ENCODE results near the gene MPP7.
"Not testable (repeated sequence)": the region's sequence is repeated elsewhere in the genome, so short reads cannot be mapped to it uniquely, and the experiment has no call there.

MPP7 gene

DNA sequence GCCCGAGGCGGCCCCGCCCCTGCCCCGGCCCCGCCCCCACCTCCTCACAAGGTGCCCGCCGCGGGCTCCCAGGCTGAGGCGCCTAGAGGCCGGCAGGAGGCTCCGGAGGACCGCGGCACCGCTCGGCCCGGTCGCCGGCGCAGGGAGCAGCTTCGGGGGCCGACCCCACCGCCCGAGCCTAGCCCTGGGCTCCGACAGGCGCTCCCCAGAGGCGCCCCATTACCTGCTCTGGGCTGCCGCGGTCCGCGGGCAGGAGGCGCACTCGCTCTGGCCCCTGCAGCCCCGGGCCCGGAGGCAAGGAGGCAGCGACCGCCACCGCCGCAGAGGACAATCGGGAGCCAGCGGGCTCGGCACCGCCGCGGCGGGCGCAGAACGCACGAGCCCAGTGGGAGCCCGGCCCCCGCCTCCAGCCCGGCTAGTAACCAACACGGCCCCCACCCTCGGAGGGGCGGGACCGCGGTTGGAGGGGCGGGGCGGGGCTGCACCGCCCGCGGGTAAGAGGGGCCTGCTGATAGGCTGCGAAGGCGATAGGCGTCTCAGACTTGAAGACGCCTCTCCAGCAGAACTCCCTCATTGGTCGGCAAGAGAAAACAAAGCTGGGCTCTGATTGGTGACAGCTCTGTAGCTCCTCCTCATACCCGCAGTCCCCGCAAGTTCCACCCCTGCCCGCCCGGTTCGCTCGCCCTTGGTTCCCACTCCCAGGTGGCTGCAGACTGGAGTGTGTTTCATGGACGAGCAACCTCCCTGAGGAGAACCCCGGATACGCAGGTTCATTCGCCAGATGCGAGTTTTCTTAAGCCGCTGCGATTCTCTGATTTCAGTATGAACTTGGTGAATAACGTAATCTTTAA lies at the start of gene MPP7:
MPP7 (minus strand) TSS at position 427 of the 851 bp plus-strand sequence. CDS start 64,460 bp downstream, outside the sequence.
- DNase-seq: peak; percentile 96

DNA sequence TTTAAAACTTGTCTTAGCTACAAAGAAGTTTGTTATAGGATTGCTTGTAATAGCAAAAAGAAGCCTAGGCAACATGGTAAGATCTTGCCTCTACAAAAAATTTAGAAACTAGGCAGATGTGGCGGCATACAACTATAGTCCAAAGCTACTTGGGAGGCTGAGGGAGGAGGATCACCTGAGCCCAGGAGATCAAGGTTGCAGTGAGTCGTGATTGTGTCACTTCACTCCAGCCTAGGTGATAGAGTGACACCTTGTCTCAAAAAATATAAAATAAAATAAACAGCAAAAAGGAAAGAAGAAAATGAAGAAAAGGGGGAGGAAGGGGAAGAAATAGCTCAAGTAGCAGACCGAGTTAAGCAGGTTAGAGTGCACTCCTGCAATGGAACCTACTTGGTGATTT lies 47.0 kb upstream of the MPP7 start:
- no peak for DNase-seq

DNA sequence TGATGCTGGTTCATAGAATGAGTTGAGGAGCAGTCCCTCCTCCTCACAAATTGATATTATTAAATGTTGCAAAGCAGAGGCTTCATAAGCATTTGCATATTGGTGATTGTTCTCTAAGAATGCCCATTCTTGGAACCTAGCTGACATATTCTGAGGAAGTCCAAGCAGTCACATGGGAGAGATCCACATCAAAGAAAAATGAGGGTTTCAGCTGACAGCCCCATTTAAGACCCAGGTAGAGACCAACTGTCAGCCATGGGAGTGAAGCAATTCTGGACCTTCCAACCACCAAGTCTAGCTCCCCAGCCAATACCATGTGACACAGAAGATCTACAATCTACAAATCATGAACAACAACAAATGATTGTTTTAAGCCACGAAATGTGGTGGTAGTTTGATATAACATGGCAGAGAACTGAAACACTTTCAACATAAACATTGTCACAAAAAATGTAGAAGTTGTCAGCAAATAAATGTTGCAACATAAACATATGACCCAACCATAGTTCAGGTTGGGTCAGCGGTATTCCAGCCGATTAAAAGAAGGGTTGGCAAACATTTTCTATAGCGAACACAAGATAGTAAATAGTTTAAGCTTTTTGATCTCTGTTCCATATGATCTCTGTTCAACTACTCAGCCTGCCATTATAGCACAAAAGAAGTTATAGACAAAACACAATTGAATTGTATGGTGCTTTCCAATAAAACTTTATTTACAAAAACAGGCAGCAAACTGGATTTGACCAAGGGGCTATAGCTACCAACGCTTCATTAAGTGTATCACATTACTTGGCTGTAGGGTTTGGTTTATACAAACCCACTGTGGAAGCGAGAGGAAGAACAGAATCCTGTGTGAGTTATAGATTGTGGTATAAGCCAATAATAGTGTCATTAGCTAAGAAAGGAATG lies 41.4 kb upstream of the MPP7 start:
- DNase-seq: no peak

DNA sequence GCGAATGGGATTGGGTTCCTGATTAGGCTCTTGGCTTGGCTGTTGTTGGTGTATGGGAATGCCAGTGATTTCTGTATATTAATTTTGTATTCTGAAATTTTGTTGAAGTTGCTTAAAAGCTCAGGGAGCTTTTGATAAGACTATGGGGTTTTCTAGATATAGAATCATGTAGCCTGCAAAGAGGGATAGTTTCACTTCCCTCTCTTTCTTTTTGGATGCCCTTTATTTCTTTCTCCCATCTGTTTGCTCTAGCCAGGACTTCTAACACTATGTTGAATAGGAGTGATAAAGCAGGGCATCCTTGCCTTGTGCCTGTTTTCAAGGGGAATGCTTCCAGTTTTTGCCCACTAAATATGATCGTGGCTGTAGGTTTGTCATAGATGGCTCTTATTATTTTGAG lies 40.4 kb upstream of the MPP7 start:
- no peak for DNase-seq

DNA sequence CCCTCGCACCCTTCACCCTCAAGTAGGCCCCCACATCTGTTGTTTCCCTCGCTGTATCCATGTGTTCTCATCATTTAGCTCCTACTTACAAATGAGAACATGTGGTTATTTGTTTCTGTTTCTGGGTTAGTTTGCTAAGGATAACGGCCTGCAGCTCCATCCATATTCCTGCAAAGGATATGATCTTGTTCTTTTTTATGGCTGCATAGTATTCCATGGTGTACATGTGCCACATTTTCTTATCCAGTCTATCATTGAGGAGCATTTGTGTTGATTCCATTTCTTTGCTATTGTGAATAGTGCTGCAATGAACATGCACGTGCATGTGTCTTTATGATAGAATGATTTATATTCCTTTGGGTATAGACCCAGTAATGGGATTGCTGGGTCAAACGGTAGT lies 38.8 kb upstream of the MPP7 start:
- DNase-seq: not testable (repeated sequence)

DNA sequence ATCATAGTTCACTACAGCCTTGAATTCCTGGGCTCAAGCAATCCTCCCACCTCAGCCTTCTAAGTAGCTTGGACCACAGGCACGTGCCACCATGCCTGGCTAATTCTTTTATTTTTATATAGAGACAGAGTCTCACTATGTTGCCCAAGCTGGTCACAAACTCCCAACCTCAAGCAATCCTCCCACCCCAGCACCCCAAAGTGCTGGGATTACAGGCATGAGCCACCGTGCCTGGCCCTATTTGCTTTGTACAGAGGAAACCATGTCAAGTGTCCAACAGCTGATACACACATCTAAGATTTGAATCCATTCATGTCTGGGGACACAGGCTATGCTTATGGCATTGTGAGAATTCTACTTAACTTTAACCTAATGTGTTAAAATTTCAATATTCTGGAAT lies 29.9 kb upstream of the MPP7 start:
- DNase-seq: no peak

DNA sequence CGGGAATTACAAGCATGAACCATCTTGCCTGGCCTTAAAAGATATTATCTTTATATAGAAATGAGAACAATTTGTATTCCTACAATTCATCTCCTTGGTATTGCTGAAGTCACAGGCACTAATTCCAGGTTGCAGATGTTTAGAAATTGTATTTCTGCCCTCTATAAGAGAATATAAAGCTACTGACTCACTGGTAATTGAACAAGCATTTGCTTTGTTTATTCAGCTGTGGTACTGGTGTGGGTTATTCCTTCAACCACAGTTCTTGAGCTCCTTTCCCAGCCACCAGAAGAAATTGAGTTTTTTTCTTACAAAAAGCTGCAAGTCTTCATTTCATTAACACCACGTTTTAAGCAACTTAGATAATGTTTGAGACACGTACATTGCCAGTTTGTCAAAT lies 29.0 kb upstream of the MPP7 start:
- no peak for DNase-seq

DNA sequence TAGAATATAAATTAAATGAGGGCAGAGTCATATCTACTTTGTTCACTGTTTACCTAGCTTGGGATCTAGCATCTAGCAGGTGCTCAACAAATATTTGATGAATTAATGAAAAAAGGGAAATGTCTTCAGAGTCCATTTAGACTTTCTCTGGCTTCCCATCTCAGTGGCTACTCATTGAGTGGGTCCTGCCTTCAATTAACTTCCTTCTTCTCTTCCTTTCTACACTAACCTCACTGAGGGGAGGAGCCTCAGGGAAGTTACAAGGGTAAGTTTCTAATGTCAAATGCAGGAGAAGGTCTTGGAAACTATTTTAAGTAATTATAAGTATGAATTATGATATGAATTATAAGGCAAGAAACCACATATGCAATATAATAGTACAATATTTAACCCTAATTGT lies 28.2 kb upstream of the MPP7 start:
- no peak for DNase-seq

DNA sequence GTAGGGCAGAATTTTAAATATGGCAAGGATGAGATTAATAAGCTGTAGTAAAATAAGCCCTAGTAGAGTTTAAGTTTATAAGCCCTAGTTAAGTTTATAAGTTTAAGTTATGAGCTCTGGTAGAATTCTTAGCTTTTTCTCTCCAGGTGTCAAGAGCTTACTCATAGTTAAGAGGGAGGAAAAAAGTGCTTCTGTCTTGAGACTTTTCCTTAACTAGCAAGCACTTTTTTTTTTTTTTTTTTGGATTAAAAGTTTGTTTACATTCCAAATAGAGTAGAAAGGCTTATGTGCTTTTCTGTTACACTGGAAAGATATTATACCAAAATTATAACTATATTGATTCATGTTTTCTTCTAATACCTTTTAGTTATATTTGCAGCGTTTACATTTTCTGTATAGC lies 25.5 kb upstream of the MPP7 start:
- DNase-seq: no peak

DNA sequence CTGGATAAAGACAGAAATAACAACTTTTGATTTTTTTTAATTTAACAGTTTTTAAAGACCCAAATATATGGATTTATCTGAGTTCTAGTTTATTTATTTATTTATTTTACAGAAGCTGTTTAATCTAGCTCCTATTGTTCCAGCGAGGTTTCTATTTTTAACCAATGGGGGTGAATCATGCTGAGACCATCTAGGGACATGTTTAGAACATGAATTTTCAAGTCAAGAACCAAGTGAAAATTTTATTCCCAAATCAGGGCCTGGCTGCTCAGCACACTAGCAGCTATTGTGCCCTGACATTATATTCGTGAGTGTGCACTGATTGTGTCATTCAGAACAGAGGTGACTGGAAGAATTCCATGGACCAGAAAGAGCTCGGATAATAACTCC lies 24.6 kb upstream of the MPP7 start:
- DNase-seq: no peak

DNA sequence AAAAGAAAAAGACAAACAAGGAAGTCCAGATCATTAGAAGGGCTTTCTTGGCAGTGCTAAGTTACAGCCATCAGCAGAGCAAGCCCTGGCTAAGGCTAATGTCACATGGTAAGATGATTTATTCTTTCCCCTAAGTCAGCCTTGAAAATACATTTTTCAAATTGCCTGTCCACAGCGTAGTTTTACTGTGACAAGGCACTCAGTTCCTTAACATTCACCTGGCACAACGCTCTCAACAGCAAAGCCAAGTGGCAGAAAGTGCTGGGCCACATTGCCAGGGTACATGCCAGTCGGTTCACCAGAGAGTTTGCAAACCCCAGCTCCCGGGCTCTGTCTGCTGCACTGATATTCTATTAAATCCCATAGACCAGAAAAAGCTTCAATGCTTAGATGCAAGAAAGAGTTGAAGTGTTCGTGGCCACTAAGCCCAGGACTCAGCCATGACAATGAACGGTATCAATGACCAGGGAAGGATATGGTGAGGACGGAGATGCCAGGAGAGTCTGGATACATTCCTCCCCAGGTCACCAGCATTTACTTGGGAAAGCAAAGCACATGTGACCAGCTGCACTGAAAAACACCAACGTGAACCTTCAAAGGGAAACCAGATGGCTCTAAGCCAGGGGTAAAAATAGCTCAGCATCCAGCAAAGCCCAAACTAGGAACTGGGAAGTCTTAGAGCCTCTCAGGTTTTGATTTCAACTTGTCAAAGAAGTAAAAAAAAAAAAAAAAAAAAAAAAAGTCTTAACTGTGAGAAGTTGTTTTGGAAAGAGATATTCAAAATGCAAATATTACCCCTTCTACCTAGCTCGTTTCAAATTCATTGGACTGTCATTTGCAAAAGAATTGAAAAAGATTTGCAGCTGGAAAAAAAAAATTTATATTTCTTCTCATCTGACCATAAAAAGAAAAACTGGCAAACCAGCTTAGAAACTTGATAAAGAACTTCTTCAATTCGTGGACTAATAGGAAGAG lies 23.9 kb upstream of the MPP7 start:
- no peak for DNase-seq

DNA sequence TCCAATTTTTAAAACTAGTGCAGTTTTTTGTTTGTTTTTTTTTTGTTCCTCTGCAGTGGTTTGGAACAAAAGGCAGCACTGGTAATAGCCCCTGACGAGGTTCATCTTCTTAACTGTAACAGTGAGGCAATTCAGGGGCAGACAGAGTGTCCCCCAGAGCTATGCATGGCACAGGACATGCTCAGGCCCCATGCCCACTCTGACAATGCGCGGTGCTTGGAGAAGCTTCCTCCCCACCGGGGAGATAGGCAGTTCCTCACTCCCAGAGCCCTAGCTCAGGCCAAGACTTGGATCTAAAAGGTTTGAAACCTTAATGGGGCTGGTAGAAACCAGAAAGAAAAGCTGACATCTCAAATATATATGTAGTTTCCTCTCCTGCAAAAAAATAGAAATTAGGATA lies 17.9 kb upstream of the MPP7 start:
- no peak for DNase-seq

DNA sequence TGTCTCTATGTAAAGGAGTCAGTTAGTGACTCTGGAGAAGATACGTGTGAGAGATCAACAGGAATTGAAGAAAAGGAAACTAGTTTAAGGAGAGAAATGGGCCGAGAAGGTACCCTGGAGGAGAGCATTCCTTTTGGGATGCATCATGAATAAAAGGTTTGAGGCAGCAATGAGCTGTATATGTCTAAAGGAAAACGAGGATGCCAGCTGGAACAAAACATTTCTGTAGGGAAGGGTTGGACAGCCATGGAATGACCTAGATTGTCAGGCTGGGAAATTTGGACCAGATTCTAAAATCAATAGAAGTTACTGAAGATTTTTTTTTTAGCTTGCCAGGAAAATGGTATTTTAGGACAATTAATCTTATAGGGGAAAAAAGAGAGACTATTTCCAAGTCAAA lies 17.2 kb upstream of the MPP7 start:
- no peak for DNase-seq

DNA sequence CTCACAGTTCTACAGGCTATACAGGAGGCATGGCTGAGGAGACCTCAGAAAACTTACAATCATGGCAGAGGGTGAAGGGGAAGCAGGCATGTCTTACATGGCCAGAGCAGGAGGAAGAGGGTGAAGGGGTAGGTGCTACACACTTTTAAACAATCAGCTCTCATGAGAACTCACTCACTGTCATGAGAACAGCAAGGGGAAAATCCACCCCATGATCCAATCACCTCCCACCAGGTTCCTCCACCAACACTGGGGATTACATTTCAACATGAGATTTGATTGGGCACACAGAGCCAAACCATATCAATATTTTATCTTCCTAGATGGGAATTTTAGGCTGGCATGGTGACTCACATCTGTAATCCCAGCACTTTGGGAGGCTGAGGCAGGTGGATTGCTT lies 16.2 kb upstream of the MPP7 start:
- not testable (repeated sequence) for DNase-seq

DNA sequence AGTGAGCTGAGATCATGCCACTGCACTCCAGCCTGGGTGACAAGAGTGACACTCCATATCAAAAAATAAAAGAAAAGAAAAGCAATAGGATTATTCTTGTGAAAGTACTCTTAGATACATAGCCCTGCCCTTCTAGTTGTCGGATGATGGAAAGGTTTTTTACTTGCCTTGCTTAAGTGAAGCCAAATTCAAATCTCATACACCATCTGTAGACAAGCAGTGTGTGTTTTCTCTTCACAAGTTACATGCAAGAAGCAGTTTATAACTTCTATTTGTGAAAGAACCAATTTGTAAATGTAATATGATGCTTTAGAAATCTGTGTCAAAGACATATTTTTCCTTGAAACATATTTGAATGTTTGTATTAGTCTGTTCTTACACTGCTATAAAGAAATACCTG lies 15.8 kb upstream of the MPP7 start:
- no peak for DNase-seq

DNA sequence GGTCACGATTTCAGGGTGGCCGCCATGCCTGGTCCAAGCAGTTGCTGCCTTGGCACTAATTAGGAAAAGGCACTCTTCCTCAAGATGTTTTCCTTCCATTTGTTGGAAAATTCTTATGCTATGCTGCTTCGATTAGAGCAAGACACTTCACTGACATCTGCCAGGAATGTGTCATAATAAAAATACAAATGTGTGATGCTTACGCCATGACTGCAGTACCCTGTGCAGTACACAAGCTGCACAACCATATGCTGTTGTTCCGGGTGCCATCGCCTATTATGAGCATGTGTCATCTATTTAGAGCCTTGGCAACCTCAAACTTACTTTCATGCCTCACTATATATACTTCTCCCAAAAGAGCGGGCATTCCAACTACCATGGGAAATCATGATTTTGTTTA lies 14.9 kb upstream of the MPP7 start:
- no peak for DNase-seq

DNA sequence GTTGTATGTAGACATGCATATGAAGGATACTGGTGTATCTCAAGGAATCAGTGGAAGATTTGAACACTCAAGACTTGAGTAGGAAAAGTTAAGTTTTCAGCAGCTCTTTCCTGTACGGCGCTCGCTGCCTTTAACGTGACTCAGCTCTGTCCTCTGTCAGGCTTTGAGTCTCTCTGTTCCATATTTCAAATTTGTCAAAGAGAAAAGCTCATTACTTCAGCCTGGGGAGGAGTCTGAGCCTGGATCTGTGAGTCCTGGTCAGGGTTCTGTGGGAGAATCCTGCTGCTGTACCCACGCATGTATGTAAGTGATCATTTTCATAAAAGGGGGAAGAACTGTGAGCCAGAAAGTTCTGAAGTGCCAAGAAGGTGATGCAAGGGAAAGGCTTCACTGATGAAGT lies 13.8 kb upstream of the MPP7 start:
- no peak for DNase-seq

DNA sequence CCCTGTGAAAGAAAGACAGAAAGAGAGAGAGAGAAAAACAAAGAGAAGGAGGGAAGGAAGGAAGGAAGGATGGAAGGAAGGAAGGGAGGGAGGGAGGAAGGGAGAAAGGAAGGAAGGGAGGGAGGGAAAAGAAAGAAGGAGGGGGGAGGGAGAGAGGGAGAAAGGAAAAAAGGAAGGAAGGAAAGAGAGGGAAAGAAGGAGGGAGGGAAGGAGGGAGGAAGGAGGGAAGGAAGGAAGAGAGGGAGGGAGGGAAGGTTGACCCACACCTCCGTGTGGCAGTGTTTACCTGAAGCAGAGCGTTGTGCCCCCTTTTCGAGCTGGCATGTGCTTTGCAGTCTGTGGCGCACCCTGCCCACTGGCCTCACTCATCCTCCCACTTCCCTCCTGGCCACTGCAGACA lies 12.3 kb upstream of the MPP7 start:
- DNase-seq: no peak

DNA sequence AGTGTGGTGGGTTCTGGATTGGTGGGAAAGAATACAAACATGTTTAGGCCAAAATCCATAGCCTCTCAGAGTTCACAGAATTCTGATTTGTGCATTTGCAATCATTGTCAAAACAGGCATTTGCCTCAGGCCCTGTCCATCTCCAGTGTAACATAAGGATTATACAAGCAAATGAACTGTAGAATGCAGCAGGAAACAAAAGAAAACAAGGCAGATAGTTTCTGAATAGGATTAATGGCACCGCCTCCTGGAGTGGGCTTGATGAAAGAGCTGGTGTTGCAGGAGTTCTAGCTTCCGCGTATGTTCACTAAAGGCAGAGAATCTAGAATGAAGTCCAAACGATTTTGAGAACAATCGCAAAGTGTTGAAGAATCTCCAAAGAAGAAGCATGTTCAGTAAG lies 11.3 kb upstream of the MPP7 start:
- DNase-seq: no peak

DNA sequence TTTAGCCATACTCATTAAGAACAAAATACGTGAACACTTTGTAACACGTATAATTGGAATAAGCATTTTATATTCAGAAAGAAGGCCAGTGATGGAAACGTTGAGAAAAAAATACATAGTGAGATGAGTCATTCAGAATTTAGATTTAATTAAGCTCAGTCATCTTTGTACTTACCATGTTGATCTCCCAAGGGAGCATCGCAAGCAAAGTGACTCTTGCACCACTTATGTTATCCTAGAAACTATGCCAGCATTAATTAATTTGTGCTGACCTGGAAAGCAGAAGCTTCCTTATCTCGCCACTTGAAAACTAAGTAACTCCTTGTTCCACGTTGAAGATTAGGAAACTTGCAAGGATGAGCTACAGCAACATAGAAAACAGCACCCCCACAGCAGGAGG lies 9.7 kb upstream of the MPP7 start:
- no peak for DNase-seq

DNA sequence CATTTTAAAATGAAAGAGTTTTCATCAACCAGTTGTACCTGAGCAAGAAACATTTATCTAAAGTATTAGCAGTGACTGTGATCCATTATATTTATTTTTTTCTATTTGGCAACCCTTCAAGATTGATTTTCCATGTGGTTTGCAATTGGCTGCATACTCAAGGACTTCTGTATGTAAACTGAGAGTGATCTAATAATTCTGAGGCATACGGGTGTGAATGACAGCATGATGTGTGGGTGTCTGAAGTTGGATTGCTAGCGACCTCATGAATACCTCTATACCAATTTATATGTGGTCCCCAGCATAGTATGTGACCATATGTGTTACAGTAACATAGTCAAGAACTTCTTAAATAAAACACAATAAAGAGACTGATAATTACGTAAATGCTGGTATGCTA lies 8.2 kb upstream of the MPP7 start:
- DNase-seq: no peak

DNA sequence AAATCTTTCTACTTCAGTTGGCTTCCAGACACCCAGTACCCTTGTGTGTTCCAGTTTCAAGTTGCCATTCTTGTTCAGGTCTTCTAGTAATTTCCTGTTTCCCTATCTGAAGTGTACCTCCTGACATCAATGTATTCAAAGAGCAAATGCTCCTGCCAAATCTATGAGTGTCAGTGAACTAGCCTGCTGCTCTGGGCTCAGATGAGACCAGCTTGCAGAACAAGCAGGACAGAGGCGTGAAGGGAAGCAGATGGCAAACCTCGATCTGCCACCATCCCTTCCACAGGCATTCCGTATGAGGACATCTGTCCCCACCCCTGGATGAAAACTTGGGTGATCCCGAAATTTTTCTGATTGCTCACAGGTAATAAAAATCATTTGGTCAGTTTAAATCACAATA lies 4.4 kb upstream of the MPP7 start:
- DNase-seq: no peak

DNA sequence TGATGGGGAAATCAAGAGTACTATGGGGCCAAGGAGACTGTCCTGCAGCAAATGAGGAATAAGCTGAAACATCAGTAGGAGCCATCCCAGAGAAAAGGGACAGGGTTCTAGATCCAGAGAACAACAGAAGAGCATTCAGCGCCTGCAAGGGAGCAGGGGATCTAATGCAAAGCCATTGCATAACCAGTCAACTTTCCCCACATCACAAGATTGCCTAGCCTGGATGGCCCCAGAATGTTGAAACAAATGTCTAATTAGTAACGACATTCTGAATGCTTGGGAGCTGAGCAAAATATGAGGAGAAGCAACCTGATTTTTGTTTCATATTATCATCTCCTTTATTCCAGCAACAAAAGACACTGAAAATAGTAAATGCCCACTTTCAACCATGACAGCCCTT lies 2.7 kb upstream of the MPP7 start:
- DNase-seq: no peak

Data from stimulated activated CD4-positive, alpha-beta T cell treated with anti-CD3 and anti-CD28 coated beads, Interleukin-15, amount 100 ng/mL, for 24 hours (primary cell).